GM20431 (cell line): ENCODE measurements around the gene TDRKH.

Experiments
- in situ Hi-C: fragments of 300-500 bp; cut with MseI, MboI; formaldehyde crosslinking; loops from one replicate; pipeline ENCODE4 v1.15.0; 2020; ENCODE audit warnings: low sequenced_read_pairs; ENCODE audit not compliant: unreplicated experiment

TDRKH gene

GRCh38 chr1:151790071-151790939, at the start of gene TDRKH:
Gene TDRKH, minus strand, starts transcription at chr1:151790500. Its CDS starts 7,478 bp downstream, at chr1:151783022.
- in situ Hi-C loops, result no loop called here

- in situ Hi-C loops, result no loop called here
Observed at GRCh38 chr1:151839457-151840403, 49.4 kb upstream of the TDRKH start, which contains the start of gene C2CD4D. Gene C2CD4D, minus strand, starts transcription at chr1:151839820. Its CDS starts 831 bp downstream, at chr1:151838989.

- in situ Hi-C loops, result no loop called here
Observed at GRCh38 chr1:151839082-151839412, 48.7 kb upstream of the TDRKH start.

GRCh38 chr1:151838222-151839081, 48.2 kb upstream of the TDRKH start:
- in situ Hi-C loops, result no loop called here

- in situ Hi-C loops, result no loop called here
Observed at GRCh38 chr1:151837884-151838221, 47.6 kb upstream of the TDRKH start.

- in situ Hi-C loops, result no loop called here
Observed at GRCh38 chr1:151837197-151837596, 46.9 kb upstream of the TDRKH start.

- in situ Hi-C loops, result no loop called here
Observed at GRCh38 chr1:151835596-151835995, 45.3 kb upstream of the TDRKH start.

GRCh38 chr1:151834239-151834638, 43.9 kb upstream of the TDRKH start:
- in situ Hi-C loops, result no loop called here

- in situ Hi-C loops, result no loop called here
Observed at GRCh38 chr1:151833172-151833900, 43.0 kb upstream of the TDRKH start.

GRCh38 chr1:151832318-151832980, 42.1 kb upstream of the TDRKH start:
- in situ Hi-C loops, result no loop called here

- in situ Hi-C loops, result no loop called here
Observed at GRCh38 chr1:151831605-151832004, 41.3 kb upstream of the TDRKH start, which contains the start of gene RORC. Gene RORC, minus strand, starts transcription at chr1:151831802. Its CDS starts 38 bp downstream, at chr1:151831764.

- in situ Hi-C loops, result no loop called here
Observed at GRCh38 chr1:151831256-151831591, 40.9 kb upstream of the TDRKH start.

- in situ Hi-C loops, result no loop called here
Observed at GRCh38 chr1:151830055-151830454, 39.8 kb upstream of the TDRKH start.

GRCh38 chr1:151829352-151830046, 39.2 kb upstream of the TDRKH start:
- in situ Hi-C loops, result no loop called here

GRCh38 chr1:151828921-151829320, 38.6 kb upstream of the TDRKH start:
- in situ Hi-C loops, result no loop called here

GRCh38 chr1:151827853-151828252, 37.6 kb upstream of the TDRKH start:
- in situ Hi-C loops, result no loop called here

GRCh38 chr1:151825751-151826660, 35.7 kb upstream of the TDRKH start:
- in situ Hi-C loops, result no loop called here
